D721Med (cell line): ENCODE results near the gene ERVK3-1.
"Not testable (repeated sequence)": the region's sequence is repeated elsewhere in the genome, so short reads cannot be mapped to it uniquely, and the experiment has no call there.

ENCODE experiments used
- DNase-seq: peaks from one replicate; pipeline ENCODE4 v3.0.0; 2011; ENCODE audit warnings: low spot score; ENCODE audit not compliant: insufficient read length
- FAIRE-seq: peaks from 2 replicates; lab custom pipeline; 2011; peaks lifted over from hg19 to GRCh38; lab: Jason Lieb, UNC
- TF ChIP-seq, protein P1 (sequence below): IDR thresholded peaks from 2 replicates; pipeline ENCODE4 v1.5.1; 2012; ENCODE audit warnings: mild to moderate bottlenecking, control low read depth; ENCODE audit not compliant: insufficient read depth; ENCODE audit errors: missing control alignments

Gene ERVK3-1, protein sequence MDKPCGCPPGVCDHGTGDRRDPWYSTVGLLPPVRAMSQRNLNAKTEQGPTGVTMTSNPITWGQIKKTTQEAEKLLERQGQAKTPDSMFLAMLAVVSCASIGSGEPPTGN

DNA sequence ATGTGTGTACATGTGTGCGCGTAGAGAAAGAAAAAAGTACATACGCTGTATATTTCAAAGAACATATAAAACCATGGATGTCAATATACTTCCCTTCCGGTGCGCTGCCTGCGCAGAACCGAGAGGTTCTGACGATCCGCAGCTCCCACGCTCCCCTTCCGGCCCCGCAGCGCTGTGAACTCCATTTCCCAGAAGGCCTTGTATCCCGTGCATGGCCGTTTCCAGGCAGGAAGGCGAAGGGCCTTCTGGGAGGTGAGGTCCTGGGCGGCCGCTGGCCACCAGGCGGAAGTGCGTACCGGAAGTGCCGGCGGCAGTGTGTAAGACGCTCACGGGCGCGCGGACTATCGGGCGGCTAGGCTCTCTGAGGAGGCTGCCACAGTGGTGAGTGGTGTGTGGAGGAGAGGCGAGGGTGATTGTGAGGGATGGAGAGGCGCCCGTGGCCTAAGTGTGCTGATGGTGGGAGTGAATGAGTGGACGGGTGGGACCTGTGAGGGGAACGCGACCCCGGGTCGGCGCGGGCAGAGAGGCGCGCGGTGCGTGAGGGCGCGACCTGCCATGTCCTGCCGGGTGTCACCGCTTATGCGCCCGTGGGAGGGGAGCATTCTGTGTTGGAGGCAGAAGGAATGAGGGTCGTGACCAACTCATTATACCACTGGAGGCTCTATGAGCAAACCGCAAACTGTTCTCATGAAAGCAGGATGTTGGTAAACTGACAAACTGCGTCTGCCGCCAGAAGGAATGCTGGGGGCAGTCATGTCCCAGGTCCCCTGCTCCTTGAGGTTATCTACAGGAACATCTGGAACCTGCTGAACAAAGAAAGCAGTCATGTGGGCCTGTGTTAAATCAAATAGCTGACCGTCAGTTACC is at the start of gene ERVK3-1:
ERVK3-1 (plus strand) TSS at position 313 of the 867 bp plus-strand sequence. CDS start 6,792 bp downstream, outside the sequence.
- no peak for FAIRE-seq
- TF ChIP-seq, protein P1, sequence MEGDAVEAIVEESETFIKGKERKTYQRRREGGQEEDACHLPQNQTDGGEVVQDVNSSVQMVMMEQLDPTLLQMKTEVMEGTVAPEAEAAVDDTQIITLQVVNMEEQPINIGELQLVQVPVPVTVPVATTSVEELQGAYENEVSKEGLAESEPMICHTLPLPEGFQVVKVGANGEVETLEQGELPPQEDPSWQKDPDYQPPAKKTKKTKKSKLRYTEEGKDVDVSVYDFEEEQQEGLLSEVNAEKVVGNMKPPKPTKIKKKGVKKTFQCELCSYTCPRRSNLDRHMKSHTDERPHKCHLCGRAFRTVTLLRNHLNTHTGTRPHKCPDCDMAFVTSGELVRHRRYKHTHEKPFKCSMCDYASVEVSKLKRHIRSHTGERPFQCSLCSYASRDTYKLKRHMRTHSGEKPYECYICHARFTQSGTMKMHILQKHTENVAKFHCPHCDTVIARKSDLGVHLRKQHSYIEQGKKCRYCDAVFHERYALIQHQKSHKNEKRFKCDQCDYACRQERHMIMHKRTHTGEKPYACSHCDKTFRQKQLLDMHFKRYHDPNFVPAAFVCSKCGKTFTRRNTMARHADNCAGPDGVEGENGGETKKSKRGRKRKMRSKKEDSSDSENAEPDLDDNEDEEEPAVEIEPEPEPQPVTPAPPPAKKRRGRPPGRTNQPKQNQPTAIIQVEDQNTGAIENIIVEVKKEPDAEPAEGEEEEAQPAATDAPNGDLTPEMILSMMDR: no peak

DNA sequence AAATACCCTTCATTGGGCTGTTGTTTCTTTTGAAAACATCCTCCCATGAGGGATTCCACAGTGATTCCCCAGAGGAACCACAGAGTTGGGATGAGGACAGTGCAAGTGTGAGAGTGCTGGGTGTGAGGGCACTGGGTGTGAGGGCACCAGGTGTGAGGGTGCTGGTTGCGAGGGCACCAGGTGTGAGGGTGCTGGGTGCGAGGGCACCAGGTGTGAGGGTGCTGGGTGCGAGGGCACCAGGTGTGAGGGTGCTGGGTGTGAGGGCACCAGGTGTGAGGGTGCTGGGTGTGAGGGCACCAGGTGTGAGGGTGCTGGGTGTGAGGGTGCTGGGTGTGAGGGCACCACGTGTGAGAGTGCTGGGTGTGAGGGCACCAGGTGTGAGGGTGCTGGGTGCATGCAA is 46.9 kb upstream of the ERVK3-1 start:
- not testable (repeated sequence) for DNase-seq, FAIRE-seq

More for the DNA sequence above, at the start of gene ERVK3-1:
- peak; percentile 57 for DNase-seq

DNA sequence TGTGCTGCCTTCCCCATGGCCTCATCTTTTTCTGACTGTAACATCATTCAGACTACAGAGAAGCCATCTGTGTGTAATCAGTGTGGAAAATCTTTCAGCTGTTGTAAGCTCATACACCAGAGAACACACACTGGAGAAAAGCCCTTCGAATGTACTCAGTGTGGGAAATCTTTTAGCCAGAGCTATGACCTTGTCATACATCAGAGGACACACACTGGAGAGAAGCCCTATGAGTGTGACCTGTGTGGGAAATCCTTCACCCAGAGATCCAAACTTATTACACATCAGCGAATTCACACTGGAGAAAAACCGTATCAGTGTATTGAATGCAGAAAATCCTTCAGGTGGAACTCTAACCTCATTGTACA is 43.6 kb upstream of the ERVK3-1 start:
- TF ChIP-seq, protein P1: no peak
- FAIRE-seq (no peak), DNase-seq (no peak)

DNA sequence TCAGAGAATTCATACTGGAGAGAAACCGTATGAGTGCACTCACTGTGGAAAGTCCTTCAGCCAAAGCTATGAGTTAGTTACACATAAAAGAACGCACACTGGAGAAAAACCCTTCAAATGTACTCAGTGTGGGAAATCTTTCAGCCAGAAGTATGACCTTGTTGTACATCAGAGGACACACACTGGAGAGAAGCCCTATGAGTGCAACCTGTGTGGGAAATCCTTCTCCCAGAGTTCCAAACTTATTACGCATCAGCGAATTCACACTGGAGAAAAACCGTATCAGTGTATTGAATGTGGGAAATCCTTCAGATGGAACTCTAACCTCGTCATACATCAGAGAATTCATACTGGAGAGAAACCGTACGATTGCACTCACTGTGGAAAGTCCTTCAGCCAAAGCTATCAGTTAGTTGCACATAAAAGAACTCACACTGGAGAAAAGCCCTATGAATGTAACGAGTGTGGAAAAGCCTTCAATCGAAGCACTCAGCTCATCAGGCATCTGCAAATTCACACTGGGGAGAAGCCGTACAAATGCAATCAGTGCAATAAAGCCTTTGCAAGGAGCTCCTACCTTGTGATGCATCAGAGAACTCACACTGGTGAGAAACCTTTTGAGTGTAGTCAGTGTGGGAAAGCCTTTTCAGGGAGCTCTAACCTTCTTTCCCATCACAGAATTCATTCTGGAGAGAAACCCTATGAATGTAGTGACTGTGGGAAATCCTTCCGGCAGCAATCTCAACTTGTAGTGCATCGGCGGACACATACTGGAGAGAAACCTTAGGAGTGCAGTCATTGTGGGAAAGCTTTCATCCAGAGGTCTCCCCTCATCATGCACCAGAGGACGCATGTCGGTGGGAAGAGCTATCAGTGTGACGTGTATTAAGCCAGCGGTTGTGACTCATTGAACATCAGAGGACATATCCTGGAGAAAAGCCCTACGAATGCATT is 42.9 kb upstream of the ERVK3-1 start:
- no peak for FAIRE-seq

DNA sequence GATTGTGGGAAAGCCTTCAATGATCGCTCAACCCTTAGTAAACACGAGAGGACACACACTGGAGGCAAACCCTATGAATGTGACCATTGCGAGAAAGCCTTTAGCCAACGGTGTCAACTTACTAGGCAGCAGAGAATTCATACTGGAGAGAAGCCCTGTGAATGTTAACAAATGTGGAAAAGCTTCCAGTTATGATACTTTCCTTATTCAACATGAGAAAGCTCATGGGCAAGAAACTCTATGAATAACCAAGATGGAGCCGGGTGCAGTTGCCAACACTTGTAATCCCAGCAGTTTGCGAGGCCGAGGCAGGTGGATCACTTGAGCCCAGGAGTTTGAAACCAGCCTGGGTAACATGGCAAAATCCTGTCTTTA is 42.3 kb upstream of the ERVK3-1 start:
- FAIRE-seq (no peak), DNase-seq (no peak)
- TF ChIP-seq, protein P1: no peak

More for the DNA sequence above, 42.9 kb upstream of the ERVK3-1 start:
- TF ChIP-seq, protein P1: no peak
- DNase-seq: no peak

DNA sequence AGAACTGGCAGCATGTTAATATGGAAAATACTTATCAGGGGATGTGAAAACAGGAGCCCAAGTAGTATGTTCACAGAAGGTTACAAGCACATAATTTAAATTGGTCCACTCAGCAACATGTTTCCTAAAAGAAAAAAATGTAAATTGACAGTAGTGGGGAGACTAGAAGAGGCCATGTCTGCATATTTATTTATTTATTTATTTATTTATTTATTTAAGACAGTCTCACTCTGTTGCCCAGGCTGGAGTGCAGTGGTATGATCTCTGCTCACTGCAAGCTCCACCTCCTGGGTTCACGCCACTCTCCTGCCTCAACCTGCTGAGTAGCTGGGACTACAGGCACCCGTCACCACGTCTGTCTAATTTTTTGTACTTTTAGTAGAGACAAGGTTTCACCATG is 40.1 kb upstream of the ERVK3-1 start:
- DNase-seq: no peak
- TF ChIP-seq, protein P1: no peak
- FAIRE-seq: no peak

DNA sequence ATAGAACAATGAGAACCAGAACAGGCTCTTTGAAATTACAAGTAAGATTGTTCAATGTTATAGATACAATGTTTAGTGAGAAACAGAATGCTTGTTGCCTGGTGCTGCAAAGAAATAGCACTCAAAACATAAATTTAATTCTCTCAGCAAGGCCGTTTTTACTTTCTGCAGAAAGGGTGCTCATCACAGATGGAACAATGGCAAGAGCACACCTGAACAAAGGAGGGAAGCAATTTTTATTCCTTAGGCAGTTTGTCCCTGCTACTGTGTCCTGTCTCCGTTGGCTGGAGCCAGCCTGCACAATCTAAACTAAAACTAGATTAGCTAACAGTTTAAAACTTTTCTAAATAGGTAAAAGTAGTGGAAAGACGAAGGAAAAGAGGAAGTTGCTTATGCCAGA is 36.8 kb upstream of the ERVK3-1 start:
- DNase-seq (no peak), FAIRE-seq (no peak)
- TF ChIP-seq, protein P1: no peak
